Measurements from ENCODE around the gene LUM.

DNA sequence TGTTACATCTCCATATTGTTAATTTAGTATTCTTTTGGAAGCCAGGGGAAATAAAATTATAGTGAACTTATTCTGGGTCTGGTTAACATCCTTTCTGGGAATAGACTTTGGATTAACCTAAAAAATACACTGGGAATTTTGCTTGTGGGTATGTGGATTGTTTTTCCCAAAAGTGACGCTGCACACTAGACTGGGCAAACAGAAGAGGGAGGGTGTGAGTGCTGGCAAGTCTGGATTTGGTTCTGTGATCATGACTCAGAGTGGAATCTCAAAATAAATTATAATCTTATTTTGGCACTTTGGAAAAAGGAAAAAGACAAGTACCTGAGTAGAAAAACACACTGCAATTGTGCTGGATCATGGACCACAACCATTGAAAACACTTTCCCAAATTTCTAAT lies 15.2 kb upstream of the LUM start:
- TF ChIP-seq CTCF (IDR thresholded peaks at IDR 0.05; ENCODE audit: low read depth, low read length, missing input control) = no peak
- TF ChIP-seq, protein P1, sequence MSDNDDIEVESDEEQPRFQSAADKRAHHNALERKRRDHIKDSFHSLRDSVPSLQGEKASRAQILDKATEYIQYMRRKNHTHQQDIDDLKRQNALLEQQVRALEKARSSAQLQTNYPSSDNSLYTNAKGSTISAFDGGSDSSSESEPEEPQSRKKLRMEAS (IDR thresholded peaks at IDR 0.05) = no peak
- no peak for TF ChIP-seq JUND (IDR thresholded peaks at IDR 0.05)
- no peak for TF ChIP-seq YY1 (IDR thresholded peaks at IDR 0.05)
- TF ChIP-seq, protein P2, sequence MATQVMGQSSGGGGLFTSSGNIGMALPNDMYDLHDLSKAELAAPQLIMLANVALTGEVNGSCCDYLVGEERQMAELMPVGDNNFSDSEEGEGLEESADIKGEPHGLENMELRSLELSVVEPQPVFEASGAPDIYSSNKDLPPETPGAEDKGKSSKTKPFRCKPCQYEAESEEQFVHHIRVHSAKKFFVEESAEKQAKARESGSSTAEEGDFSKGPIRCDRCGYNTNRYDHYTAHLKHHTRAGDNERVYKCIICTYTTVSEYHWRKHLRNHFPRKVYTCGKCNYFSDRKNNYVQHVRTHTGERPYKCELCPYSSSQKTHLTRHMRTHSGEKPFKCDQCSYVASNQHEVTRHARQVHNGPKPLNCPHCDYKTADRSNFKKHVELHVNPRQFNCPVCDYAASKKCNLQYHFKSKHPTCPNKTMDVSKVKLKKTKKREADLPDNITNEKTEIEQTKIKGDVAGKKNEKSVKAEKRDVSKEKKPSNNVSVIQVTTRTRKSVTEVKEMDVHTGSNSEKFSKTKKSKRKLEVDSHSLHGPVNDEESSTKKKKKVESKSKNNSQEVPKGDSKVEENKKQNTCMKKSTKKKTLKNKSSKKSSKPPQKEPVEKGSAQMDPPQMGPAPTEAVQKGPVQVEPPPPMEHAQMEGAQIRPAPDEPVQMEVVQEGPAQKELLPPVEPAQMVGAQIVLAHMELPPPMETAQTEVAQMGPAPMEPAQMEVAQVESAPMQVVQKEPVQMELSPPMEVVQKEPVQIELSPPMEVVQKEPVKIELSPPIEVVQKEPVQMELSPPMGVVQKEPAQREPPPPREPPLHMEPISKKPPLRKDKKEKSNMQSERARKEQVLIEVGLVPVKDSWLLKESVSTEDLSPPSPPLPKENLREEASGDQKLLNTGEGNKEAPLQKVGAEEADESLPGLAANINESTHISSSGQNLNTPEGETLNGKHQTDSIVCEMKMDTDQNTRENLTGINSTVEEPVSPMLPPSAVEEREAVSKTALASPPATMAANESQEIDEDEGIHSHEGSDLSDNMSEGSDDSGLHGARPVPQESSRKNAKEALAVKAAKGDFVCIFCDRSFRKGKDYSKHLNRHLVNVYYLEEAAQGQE (IDR thresholded peaks at IDR 0.05) = no peak
- TF ChIP-seq GABPA (IDR thresholded peaks at IDR 0.05 in 1 of 2, conservative IDR thresholded peaks at IDR 0.05 in 1 of 2) = no peak
- no peak for TF ChIP-seq TAF1 (conservative IDR thresholded peaks at IDR 0.05)
- TF ChIP-seq, protein P3, sequence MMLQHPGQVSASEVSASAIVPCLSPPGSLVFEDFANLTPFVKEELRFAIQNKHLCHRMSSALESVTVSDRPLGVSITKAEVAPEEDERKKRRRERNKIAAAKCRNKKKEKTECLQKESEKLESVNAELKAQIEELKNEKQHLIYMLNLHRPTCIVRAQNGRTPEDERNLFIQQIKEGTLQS (IDR thresholded peaks at IDR 0.05) = no peak
- TF ChIP-seq RAD21 (IDR thresholded peaks at IDR 0.05) = no peak
- TF ChIP-seq HNF4G (IDR thresholded peaks at IDR 0.05) = no peak
- no peak for TF ChIP-seq EGR1 (IDR thresholded peaks at IDR 0.05; ENCODE audit: low read depth in 2 of 2)
- TF ChIP-seq NR2F2 (IDR thresholded peaks at IDR 0.05) = no peak
- TF ChIP-seq SP1 (IDR thresholded peaks at IDR 0.05) = no peak

All from liver (tissue), 3 donors.